ENCODE measurements around the gene WASF3. TPM values are rescaled to one million over a fixed set of nuclear protein-coding genes. Genes with fewer than 3 reads are reported as not detected.
A peak's percentile ranks its signal among the peaks of the same experiment; 100 is the strongest.

WASF3 gene
- total RNA-seq, 1 donor from 2014 or later = 6.8 TPM

DNA sequence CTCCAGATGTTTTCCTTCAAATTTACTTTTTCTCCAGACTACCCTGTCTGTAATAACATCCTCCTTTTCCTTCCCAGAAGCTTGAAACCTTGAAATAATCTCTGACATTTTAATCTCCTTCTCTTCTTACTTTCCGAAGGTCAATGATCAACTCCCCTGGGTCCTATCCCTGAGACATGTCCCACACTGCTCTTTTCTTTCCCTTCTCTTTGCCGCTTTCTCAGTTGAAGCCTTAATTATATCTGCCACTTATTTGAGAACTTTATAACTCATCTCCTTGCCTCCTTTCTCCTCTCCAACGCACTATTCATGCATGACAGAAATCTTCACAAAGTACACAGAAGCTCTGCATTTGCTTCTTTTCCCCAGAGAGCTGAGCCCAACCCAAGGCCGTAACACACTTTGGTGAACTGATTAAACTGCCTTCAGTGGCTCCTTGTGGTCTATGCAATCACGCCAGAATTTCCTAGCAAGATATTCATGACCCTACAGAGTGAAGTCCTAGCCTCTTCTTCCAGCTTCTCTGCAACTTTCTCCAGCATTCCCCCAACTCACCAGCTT, 9.2 kb upstream of the WASF3 start:
- DNase-seq (ENCODE audit: low read depth) = no peak

DNA sequence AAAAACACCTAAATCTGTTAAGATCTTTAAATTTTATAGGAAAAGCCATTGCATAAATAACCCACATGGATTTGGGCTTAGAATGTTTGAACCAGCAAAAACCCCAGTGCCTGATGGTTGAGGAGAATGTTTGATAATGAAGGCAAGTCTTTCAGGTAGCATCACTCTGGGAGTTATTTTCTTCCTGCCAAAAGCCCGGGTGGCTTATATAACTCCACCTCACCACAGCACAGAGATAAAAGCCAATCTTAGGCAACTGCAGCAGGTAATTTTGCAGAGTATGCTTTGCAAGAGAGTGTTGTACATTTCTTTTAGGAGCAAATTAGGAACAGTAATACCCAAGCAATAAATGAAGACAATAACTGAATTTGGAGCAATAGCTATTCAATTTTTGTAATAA, 7.8 kb upstream of the WASF3 start:
- no peak for DNase-seq (ENCODE audit: low read depth)

DNA sequence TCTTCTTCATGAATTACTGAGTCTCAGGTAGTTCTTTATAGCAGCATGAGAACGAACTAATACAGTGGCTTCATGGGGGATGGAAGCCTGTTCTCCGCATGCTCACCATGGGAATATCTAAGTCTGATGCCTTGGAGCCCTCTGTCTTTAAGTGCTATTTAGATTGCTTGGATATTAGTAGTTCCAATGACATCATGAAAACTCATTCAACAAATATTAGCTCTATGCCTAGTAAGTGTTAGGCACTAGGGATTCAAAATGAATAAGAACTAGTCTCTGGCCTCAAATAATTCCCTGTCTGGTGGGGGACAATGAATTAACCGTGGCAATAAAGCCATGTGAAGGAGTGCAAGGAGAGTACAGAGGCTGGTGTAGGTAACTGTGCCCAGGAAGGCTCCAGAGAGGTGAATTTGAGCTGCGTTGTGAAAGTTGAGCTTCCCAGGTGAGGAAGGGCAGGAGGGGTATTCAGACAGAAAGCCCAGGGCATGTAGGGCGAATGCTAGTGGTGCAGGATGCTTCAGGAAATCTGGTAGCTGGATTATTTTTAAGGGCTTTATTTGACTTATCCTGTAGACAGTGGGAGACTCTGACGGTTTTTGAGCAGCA, 6.1 kb upstream of the WASF3 start:
- DNase-seq (ENCODE audit: low read depth) = no peak

DNA sequence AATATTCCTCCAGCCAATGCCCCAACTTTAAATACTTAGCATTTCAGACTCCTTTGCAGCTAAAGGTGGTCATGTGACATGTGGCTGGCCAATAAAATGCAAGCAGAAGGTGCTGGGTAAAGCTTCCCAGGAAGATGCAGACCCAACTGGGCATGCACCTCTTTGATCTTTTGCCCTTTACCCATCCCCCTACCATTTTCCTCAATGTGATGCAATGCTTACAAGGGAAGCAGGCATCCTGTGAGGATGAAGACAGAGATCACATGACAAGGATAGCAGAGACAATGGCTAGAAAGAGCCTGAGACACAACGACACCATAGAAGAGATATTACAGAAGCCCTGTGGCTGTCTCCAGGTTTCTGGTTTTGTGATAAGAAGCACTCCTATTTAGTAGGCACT, 2.1 kb upstream of the WASF3 start:
- no peak for DNase-seq (ENCODE audit: low read depth)

DNA sequence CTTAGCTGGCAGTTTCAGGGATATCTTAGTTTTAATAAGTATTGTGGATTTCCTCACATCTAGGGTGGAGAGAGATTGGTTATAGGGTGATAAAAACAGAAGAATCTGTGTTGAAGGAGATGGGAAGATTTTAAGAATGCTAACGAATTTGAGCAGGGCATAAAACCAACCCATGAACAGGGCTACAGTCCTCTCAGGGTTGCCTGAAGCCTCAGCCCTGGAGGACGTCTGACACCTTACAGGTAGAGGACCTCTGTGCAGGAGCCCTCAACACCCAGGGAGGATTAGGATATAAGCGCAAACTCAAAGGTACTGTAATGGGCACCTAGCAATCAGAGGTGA, 461 bp upstream of the WASF3 start:
- DNase-seq (ENCODE audit: low read depth) = no peak

DNA sequence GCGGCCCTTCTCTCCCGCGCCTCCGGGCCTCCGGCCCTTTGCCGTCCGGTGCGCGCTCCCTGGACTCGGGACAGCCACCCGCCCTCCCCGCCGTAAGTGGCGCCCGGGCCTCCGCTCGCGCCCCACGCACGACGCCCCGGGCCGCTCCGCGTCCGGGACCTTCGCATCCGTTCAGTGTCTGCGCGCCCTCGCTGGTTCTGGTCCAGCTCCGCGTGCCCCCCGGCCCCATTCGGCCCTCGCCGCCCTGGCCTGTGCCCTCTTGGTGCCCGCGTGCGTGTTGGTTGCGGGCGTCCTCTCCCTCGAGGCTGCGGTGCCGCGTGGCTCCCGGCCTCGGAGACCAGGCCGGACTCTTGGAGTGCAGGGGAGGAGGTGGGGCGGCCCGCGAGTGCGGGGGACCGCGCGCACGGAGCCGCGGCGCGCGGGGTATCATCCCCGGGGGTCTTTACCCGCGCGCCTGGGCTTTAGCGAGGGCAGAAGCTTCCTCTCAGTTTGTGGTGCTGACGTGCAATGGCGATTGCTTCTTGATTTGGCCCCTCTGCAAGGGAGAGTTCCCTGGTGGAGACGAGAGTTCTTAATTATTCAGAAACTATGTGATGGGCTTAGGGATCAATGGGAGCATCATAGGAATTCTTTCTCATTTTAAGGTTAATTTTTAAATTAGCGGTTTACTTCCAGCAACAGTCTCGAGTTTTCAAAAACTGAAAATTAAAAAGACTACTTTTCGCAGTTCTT, 757 bp downstream of the WASF3 start:
- no peak for DNase-seq (ENCODE audit: low read depth)

DNA sequence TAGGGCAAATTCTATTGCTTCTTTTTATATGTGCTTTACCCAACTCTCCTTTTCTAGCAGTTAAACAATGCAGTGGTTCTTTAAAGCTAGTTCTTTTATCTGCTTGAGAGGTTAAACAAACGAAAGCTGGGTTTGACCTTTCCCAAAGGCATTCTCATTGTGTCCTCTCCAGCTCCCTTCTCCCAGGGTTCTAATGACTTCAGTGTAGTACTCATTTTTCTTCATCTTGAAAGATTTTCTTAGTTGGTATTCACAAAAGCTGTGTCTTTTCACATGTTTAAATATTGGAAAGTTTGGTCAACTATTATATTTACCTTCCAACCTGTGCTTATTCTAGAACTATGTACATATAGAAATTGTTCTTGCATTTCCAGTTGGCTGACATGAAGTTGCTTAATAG, 1.5 kb downstream of the WASF3 start:
- DNase-seq (ENCODE audit: low read depth) = no peak

DNA sequence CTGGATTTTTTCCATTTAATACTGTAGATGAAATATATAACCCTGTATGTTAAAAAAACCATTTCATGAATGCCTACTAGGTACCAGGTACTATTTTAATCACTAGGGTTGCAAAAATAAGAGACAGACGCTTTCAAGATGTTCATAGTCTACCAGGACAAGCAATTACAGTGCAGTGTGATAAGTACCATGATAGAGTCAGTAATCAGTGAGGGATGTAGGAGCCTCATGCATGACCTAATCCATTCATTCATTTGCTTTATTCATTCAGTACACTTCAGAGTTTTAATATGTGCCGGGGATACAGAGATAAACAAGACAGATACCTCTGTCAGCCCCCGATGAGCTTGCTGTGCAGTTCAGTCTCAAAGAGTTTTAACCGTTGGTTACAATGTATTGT, 3.0 kb downstream of the WASF3 start:
- no peak for DNase-seq (ENCODE audit: low read depth)

DNA sequence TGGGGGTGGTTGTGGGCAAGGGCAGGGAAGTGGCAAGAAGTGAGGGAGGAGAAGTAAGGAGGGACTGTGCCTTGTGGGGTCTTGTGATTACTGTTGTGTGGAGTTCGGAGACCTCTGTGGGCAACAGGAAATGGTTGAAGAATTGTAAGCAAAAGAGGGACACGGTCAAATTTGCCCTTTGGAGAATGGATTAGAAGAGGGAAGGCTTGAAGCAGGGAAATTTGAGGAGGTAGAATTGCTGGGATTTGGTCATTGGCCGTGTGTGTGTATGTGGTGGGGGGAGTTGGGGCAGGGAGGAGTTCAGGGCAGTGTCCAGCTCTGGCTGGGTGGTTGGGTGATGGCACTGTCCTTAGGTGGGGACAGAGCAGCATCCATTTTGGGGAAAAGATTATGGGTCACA, 3.6 kb downstream of the WASF3 start:
- DNase-seq (ENCODE audit: low read depth) = no peak

DNA sequence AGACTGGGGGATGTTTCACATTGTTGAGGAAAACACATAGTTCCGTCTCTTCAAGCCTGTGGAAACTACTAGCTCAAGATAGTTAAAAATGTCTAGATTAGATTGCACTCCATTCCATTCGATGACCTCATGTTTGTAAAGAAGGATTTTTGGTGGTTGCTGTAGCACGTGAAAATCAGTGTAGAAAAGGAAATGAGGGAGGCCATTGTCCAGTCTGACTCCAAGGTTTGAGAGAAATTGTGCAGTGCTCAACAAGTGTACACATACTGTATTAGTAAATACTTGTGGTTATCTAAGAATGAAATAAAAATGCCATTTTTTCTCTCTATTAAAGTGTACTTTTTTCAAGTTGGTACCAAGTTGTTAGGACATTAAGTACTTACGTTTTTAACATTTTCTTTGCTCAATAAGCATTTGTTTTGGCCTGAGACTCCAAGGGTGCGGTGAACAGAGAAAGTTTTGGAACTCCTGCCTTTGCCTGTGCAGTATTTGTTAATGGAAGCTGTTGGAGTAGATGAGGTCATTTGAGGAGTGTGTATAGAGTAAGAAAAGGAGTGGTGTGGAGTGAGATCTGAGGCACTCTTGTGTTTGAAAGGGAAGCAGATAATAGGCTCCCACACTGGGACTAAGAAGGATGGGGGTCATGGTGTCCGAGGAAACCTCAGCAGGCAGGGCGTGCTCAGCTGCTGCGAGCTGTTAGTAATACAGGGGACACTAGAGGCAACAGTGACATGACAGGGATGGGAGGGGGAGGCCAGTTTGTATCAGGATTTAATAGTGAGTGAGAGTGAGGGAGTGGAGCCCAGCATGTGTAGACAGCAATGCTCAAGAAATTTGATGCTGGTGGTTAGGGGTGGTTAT, 4.4 kb downstream of the WASF3 start:
- no peak for DNase-seq (ENCODE audit: low read depth)

DNA sequence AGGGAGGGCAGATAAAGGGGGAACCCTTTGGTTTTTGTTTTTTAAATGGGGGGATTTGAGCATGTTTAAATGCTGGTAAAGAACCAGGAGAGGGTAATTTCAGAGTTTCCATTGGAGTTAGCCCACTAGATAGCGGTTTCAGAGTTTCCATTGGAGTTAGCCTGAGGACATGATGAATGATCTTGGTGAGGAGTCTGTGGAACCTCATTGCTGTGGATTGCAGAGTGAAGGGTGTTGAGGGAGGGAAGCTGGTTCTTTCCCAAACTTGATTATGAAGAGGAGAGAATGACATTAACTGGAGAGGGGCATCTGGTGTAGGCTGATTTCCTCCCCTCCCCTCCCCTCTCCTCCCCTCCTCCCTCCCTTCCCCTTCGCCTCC, 5.0 kb downstream of the WASF3 start:
- DNase-seq (ENCODE audit: low read depth) = no peak

DNA sequence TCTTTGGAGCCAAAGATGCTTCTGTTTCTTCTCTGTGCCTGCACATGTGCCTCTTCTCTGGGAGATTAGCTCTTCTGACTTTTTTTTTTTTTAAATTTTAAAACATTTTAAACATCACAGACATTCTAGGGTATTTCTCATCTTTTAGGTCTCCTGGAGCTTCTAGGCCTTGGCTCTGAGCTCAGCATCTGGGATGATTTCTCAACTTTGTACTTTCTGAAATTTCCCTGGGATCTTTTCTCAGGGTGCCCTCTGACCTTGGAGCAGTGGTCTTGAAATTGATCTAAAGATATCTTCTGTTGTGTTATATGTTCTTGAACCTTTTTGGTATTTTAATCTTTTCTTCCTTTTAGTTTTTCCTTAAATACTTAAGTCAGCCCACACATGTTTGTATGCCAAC, 6.2 kb downstream of the WASF3 start:
- DNase-seq (ENCODE audit: low read depth) = no peak

DNA sequence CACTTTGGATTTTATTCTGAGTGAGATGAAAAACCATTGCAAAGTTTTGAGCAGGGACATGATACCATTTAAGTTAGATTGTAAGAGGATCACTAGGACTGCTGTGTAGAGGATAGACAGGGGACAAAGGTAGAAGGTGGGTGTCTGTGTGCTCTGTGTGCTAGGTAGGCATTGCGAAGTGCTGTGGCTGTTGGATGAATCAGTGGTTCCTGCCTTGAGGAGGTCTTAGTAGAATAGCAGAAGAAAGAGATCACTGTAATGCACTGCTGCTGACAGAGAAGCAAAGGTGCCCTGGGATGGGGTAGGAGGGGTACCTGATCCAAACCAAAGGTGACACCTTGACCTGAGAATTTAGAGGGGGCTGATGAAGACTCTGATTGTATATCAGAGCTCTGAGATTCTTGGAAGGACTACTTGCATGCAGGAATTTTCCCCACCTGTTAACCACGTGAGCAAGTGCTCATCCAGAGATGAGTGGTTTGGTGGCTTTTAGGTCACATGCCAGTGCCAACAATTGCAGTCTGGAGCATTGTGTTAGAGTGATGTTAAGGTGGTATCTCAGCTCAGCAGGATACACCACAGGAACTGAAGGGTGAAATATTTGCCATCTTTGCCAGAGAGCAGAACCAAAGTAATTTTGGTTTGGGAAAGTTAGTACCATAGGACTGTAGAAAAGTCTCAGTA, 10.8 kb downstream of the WASF3 start:
- DNase-seq (ENCODE audit: low read depth) = no peak

DNA sequence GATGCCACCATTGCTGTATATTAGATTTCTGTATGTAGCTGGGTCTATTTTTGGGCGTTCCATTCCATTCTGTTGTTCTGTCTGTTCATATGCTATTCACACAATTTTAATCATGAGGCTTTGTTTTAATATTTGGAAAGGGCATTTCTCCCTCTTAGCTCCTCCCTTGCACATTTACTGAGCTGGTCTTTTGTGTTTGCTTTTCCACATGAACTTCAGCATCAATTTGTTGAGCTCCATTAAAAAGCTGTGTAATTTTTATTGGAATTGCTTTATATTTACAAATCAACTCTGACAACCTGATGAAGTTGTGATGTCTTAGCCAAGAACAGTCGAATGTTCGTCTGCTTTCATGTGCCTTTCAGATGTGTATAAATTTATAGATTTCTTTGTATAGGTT, 14.0 kb downstream of the WASF3 start:
- DNase-seq (ENCODE audit: low read depth) = no peak

DNA sequence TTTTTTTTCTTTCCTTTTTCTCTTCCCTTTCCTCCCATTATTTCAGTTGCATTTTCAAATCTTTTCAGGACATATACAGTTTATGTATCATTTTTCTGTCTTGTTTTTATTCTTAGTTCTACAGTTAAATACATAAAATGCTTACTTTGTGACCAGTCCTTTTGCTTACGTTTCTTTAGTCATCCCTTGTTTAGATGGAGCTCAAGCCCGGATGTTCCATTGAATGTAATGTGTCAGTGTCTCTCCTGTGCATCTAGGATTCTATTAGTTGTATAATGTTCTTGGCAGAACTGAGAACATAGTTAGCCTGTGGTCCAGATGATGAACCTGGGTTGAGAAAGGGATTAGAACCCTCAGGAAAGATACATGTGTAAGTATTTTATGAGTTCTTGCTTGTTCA, 17.8 kb downstream of the WASF3 start:
- DNase-seq (ENCODE audit: low read depth) = no peak

DNA sequence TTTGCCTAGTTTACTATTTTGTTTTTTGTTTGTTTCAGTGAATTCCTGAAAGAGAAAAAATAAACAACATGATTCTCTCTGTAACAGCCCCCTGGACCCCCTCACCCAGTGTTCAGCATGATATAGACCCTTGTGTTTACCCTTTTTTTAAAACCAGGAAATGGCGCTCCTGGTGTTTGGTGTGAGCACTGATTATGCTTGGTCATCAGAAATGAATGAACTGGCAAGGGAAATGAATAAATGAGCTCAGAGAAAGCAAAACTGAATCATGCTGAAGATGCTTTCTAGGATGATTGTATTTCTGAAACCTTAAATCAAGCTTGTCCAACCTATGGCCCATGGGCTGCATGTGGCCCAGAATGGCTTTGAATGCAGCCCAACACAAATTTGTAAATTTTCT, 22.1 kb downstream of the WASF3 start:
- DNase-seq (ENCODE audit: low read depth) = no peak

DNA sequence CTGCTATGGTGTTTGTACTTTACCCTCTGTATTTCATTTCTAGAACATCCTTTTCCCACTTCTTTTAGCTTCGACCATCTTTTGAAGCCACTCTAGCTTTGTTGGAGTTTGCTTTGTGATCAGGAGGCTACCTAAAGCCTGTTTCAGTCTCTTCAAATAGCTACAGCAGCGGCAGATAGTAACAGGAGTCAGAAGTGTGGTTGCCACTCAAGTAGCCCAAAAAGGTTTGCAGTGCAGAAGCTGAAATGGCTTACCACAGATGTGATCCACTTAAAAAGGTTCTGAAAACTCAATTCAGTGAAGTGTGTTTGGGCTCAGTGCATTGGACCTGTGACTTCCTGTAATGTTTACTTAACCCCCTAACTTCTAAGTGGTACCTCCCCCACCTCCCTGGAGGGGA, 26.2 kb downstream of the WASF3 start:
- no peak for DNase-seq (ENCODE audit: low read depth)

DNA sequence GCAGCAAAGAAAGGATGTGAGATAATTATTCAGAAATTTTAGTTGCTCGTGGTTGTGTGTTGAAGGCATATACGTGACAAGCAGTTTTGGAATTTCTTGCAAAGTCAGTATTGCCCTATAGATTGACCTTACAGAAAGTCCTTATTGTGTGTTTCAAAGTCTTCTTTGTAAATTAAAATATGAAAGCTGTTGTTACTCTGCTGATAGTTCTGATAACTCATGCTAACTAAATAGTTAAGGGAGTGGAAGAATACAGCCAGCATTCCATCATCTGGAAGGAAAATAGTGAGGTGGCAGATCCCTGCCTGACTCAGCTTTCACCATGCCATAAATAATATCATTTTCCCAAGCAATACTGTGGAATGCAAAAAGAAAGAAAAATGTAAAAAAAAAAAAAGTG, 27.2 kb downstream of the WASF3 start:
- DNase-seq (ENCODE audit: low read depth) = peak; percentile 1

DNA sequence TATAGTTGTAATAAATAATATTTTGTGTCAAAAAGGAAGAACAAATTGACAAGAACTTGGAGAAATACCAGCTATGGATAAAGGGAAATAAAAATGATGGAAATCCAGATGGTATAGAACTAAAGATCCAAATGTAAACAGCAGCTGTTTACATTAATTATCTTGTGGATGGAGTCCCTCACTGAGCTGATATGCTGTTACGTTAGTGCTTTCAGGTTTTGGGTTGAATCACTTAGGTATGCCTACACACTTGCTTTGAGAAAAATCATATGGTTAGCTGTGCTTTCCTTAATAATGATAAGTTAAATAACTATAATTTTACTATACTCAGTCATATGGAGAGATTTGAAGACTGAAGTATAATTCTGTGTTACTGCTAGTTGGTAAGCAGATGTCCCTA, 27.7 kb downstream of the WASF3 start:
- no peak for DNase-seq (ENCODE audit: low read depth)

DNA sequence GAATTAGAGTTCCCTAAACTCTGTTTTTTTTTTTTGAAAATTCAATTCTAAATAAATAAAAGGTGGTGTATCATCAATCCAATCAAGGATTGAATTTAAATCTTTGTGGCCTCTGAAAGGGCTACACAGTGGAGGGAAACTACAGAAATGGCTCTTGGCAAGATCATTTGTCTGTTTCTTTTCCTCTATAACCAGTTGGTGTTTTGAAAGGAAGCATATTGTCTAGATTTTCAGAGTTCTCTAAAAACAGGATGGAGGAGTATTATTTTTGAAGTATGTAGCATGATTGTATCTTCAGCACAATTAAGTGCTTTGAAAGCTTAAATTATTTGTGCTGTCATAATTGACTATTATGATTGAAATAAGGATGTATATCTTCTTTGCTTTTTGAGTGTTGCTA, 29.8 kb downstream of the WASF3 start:
- DNase-seq (ENCODE audit: low read depth) = no peak

DNA sequence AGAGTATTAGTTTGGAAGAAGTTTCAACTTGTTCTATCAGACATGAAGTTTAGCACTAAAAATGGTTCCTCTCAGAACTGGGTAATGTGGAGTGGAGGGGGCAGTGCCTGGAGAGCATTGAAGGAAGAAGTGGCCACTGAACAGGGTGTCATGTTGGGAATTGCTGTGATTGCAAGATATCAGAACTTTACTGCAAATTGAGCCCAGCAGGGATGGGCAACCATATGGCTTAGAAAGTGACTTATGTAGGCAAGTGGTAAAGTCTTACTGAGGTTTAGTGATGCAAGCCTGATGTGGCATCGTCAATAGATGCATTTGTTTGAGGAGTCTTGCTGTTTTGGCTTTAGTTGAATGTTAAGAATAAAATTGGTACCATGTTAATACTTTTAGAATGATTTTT, 31.7 kb downstream of the WASF3 start:
- no peak for DNase-seq (ENCODE audit: low read depth)

DNA sequence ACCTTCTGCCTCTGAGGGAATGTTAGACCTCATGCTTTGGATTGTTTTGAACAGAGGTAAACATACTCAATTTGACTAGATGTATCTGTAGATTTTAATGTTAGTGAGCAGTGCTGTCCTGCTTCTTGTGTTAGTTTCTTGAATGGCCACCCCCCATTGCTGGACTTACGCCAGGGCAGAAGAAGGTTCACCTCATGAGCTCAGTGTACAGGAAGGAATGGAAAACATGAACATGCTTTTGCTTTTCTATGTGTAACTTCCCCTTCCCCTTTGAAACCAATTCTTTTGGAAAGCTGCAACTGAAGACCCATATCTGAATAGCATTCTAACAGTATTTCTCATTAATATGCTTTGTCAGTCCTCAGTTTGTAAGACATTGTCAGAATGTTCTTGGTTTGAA, 32.3 kb downstream of the WASF3 start:
- peak; percentile 31 for DNase-seq (ENCODE audit: low read depth)
